ENCODE results near the gene C10orf143. TPM values are rescaled to one million over a fixed set of nuclear protein-coding genes. Genes with fewer than 3 reads are reported as not detected.

C10orf143 gene
- total and polyA plus RNA-seq, 3 donors from 2014 or later, result 3.7 to 7.6 (median 7.2) TPM

DNA sequence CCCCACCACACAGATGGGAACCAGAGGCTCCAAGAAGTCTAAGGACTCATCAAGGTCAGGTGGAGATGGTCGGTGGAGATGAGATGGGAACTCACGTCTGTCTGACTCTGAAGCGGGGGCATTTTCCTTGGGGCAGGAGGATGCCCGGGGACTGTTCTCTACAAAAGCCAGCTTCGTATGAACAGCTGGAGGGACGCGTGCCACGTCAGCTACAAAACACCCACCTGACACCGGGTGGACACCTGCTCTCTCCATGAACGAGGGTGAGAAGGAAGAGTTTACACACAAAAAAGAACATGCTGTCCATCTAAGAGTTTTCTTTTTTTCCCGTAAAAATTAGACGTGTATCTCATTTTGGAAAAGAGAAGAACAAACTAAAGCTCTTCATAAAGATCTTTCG lies 47.7 kb downstream of the C10orf143 start:
- TF ChIP-seq, protein P1, sequence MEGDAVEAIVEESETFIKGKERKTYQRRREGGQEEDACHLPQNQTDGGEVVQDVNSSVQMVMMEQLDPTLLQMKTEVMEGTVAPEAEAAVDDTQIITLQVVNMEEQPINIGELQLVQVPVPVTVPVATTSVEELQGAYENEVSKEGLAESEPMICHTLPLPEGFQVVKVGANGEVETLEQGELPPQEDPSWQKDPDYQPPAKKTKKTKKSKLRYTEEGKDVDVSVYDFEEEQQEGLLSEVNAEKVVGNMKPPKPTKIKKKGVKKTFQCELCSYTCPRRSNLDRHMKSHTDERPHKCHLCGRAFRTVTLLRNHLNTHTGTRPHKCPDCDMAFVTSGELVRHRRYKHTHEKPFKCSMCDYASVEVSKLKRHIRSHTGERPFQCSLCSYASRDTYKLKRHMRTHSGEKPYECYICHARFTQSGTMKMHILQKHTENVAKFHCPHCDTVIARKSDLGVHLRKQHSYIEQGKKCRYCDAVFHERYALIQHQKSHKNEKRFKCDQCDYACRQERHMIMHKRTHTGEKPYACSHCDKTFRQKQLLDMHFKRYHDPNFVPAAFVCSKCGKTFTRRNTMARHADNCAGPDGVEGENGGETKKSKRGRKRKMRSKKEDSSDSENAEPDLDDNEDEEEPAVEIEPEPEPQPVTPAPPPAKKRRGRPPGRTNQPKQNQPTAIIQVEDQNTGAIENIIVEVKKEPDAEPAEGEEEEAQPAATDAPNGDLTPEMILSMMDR (IDR thresholded peaks at IDR 0.05), result no peak
- TF ChIP-seq POLR2A (IDR thresholded peaks at IDR 0.05), result no peak
- H3K27me3 ChIP-seq, result no peaks in the 10 kb centered on the region
- no peaks in the 10 kb centered on the region for H3K36me3 ChIP-seq (ENCODE audit: low read depth, missing control alignments)
- no peak overlapping the region for H3K4me3 ChIP-seq
- no peak for DNase-seq
- no peaks in the 10 kb centered on the region for H3K4me1 ChIP-seq
- intact Hi-C loops (cut with DNase I; ENCODE audit: low total_unique reads), result no loop called here
- H3K27ac ChIP-seq, result no peak overlapping the region
- no peaks in the 10 kb centered on the region for H3K9me3 ChIP-seq
- 93 to 94% methylated on average over 13 of the region's 13 CpGs for WGBS, 2 donors

DNA sequence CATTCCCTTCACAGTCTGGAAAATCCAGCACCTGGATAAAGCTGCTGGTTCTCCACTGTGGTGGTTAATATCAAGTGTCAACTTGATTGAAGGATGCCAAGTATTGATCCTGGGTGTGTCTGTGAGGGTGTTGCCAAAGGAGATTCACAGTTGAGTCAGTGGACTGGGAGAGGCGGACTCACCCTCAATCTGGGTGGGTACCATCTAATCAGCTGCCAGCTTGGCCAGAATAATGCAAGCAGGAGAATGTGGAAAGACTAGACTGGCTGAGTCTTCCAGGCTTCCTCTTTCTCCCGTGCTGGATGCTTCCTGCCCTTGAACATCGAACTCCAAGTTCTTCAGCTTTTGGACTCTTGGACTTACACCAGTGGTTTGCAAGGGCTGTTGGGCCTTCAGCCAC lies 48.4 kb downstream of the C10orf143 start:
- TF ChIP-seq, protein P1 (IDR thresholded peaks at IDR 0.05), result no peak
- TF ChIP-seq POLR2A (IDR thresholded peaks at IDR 0.05), result no peak
- no peaks in the 10 kb centered on the region for H3K36me3 ChIP-seq (ENCODE audit: low read depth, missing control alignments)
- no peaks in the 10 kb centered on the region for H3K27me3 ChIP-seq
- DNase-seq, result no peak
- H3K9me3 ChIP-seq, result no peaks in the 10 kb centered on the region
- no peaks in the 10 kb centered on the region for H3K4me1 ChIP-seq
- 73 to 100% methylated on average over 1 to 3 of the region's 3 CpGs for whole genome bisulfite sequencing, 2 donors
- intact Hi-C loops (cut with DNase I; ENCODE audit: low total_unique reads), result no loop called here
- H3K27ac ChIP-seq, result no peak overlapping the region
- H3K4me3 ChIP-seq, result no peak overlapping the region

DNA sequence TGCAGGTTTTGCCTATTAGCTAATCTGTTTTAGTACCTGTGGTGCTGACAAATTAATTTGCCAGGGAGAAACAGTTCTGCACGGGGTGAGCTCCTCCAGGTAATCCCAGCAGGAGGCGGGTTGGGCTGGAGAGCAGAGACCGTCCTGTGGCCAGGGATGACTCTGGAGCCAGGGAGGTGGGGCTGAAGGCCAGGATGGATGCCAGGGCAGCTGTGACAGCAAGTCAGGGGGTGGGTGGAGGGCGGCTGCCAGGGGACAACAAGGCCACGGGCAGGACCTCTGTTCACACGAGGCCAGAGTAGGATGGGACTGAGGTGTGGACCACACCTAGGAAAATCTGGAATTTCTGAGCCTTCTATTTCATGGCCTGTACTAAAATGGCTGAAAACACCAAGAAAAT lies 48.9 kb downstream of the C10orf143 start:
- DNase-seq, result no peak
- WGBS, 2 donors, result 82 to 91% methylated on average over 6 of the region's 6 CpGs
- intact Hi-C loops (cut with DNase I; ENCODE audit: low total_unique reads), result no loop called here

DNA sequence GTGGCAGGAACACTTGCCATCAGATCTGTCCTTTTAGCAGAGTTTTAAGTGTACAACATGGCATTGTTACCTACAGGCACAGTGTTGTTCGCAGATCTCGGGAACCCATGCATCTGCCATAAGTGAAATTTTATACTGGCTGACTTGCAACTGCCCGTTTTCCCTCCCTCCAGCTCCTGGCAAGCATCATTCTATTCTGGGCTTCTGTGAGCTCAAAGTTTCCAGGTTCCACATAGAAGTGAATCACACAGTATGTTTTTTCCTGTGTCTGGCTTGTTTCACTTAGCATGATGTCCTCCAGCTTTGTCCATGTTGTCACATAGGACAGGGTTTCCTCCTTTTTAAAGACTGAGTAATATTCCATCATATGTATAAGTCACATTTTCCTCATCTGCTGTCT lies 56.6 kb downstream of the C10orf143 start:
- Histone ChIP-seq H3K9me3 (no peaks in the 10 kb centered on the region), H3K4me1 (no peaks in the 10 kb centered on the region), H3K4me3 (no peak overlapping the region), H3K27ac (no peak overlapping the region), H3K36me3 (ENCODE audit: low read depth, missing control alignments) (no peaks in the 10 kb centered on the region), H3K27me3 (no peaks in the 10 kb centered on the region)
- no peak for DNase-seq
- no peak for TF ChIP-seq POLR2A (IDR thresholded peaks at IDR 0.05)
- TF ChIP-seq, protein P1 (IDR thresholded peaks at IDR 0.05), result no peak
- intact Hi-C loops (cut with DNase I; ENCODE audit: low total_unique reads), result no loop called here
- WGBS, 2 donors, result 88 to 96% methylated on average over 3 of the region's 3 CpGs

More for the DNA sequence above, 48.9 kb downstream of the C10orf143 start:
- no peaks in the 10 kb centered on the region for H3K27me3 ChIP-seq
- no peaks in the 10 kb centered on the region for H3K4me1 ChIP-seq
- no peak overlapping the region for H3K27ac ChIP-seq
- H3K9me3 ChIP-seq, result no peaks in the 10 kb centered on the region
- no peaks in the 10 kb centered on the region for H3K36me3 ChIP-seq (ENCODE audit: low read depth, missing control alignments)
- TF ChIP-seq POLR2A (IDR thresholded peaks at IDR 0.05), result no peak
- TF ChIP-seq, protein P1 (IDR thresholded peaks at IDR 0.05), result no peak
- H3K4me3 ChIP-seq, result no peak overlapping the region

DNA sequence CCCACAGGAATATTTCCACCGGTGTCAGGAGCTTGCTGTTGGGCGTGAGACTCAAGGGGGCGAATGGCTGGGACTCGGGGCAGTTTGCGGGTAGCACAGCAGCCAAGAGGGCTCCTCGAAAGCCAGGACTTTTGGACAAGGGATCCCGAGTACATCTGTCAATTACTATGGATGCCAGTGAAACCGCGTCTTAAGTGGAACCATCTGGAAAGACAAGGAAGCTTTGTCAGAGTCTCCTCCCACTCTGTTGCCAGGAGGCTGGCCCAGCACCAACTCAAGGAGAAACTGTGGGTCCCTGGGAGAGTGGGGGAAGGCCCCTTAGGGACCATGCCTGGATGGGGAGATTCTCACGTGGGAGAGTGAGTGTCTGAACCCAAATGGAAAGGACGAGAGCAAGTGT lies 57.1 kb downstream of the C10orf143 start:
- 86 to 87% methylated on average over 9 to 11 of the region's 11 CpGs for WGBS, 2 donors

More for the DNA sequence above, 57.1 kb downstream of the C10orf143 start:
- no peaks in the 10 kb centered on the region for H3K36me3 ChIP-seq (ENCODE audit: low read depth, missing control alignments)
- TF ChIP-seq POLR2A (IDR thresholded peaks at IDR 0.05), result no peak
- TF ChIP-seq, protein P1 (IDR thresholded peaks at IDR 0.05), result no peak
- H3K27ac ChIP-seq, result no peak overlapping the region
- intact Hi-C loops (cut with DNase I; ENCODE audit: low total_unique reads), result no loop called here
- no peak overlapping the region for H3K4me3 ChIP-seq
- DNase-seq, result no peak
- no peaks in the 10 kb centered on the region for H3K27me3 ChIP-seq
- H3K9me3 ChIP-seq, result no peaks in the 10 kb centered on the region
- no peaks in the 10 kb centered on the region for H3K4me1 ChIP-seq
